A549 (cell line): ENCODE measurements around the gene PILRA.
"Not testable (repeated sequence)": the region's sequence is repeated elsewhere in the genome, so short reads cannot be mapped to it uniquely, and the experiment has no call there.

Experiments used
- GATA3 ChIP-seq: IDR thresholded peaks from 2 replicates; pipeline ENCODE4 v1.6.1; 2012; ENCODE audit warnings: borderline replicate concordance
- JUNB ChIP-seq: fragments of >200 bp; sonication (Bioruptor Twin); formaldehyde crosslinking; IDR thresholded peaks from 2 replicates; pipeline ENCODE4 v1.6.1; 2016
- MAFK ChIP-seq: fragments of 450-650 bp; IDR thresholded peaks from 2 replicates; pipeline ENCODE4 v1.6.1; 2014; ENCODE audit not compliant: partially characterized antibody
- NR3C1 ChIP-seq: fragments of >200 bp; sonication (Bioruptor Twin); formaldehyde crosslinking; IDR thresholded peaks from 3 replicates; pipeline ENCODE4 v1.6.1; 2017
- POLR2A ChIP-seq: IDR thresholded peaks from 2 replicates; pipeline ENCODE4 v1.6.1; 2012; ENCODE audit warnings: mild to moderate bottlenecking, low read length
- RAD21 ChIP-seq, 2 experiments: fragments of >200 bp in 1 of 2; sonication (Bioruptor Twin) in 1 of 2; formaldehyde crosslinking in 1 of 2; IDR thresholded peaks in 1 of 2; conservative IDR thresholded peaks in 1 of 2; 2 replicates in 1 of 2; 3 replicates in 1 of 2; pipeline ENCODE4 v1.6.1; 2012 to 2018; ENCODE audit warnings: inconsistent platforms in 1 of 2
- REST ChIP-seq: fragments of 200-600 bp; sonication (generic); IDR thresholded peaks from 2 replicates; pipeline ENCODE4 v1.6.1; 2016; ENCODE audit warnings: antibody characterized with exemption, mild to moderate bottlenecking, moderate library complexity
- TF ChIP-seq, protein P1 (sequence below): fragments of >200 bp; sonication (Bioruptor Twin); formaldehyde crosslinking; IDR thresholded peaks from 3 replicates; pipeline ENCODE4 v1.5.1; 2016

DNA sequence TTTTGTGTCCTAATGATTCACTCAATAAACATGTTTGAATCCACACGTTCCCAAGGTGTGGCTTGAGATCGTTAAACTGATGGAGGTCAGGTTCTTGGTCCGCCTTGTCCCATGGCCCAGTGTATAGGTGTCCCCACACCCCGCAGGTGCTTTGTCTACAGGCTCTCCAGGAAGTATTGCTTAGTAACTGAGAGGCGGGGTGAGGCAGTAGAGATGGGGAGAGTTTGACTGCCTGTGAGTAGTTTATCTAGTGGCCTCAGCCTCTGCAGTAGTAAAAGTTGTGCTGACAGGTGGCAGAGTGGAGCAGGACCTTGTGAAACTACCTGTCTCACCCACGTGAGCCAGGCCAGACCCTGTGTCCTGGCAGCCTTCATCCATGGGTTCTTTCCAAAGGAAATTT is 32.0 kb upstream of the PILRA start:
- TF ChIP-seq RAD21 (conservative IDR thresholded peaks at IDR 0.05 in 1 of 2, IDR thresholded peaks at IDR 0.05 in 1 of 2); REST; POLR2A; GATA3; NR3C1; MAFK; JUNB: not testable (repeated sequence)
- TF ChIP-seq, protein P1, sequence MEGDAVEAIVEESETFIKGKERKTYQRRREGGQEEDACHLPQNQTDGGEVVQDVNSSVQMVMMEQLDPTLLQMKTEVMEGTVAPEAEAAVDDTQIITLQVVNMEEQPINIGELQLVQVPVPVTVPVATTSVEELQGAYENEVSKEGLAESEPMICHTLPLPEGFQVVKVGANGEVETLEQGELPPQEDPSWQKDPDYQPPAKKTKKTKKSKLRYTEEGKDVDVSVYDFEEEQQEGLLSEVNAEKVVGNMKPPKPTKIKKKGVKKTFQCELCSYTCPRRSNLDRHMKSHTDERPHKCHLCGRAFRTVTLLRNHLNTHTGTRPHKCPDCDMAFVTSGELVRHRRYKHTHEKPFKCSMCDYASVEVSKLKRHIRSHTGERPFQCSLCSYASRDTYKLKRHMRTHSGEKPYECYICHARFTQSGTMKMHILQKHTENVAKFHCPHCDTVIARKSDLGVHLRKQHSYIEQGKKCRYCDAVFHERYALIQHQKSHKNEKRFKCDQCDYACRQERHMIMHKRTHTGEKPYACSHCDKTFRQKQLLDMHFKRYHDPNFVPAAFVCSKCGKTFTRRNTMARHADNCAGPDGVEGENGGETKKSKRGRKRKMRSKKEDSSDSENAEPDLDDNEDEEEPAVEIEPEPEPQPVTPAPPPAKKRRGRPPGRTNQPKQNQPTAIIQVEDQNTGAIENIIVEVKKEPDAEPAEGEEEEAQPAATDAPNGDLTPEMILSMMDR, result not testable (repeated sequence)
